K562 (cell line): ENCODE data around the gene PRKAA1. TPM values are rescaled to one million over a fixed set of nuclear protein-coding genes. Genes with fewer than 3 reads are reported as not detected.

Experiments used
- ARHGAP35 ChIP-seq: fragments of 450-650 bp; IDR thresholded peaks from 2 replicates; pipeline ENCODE4 v1.6.1; 2018; ENCODE audit not compliant: partially characterized antibody
- CTBP1 ChIP-seq: fragments of 450-650 bp; IDR thresholded peaks from 2 replicates; pipeline ENCODE4 v1.6.1; 2016; ENCODE audit warnings: borderline replicate concordance
- CXXC5 ChIP-seq: fragments of 250-450 bp; sonication (Bioruptor Pico); IDR thresholded peaks from 2 replicates; pipeline ENCODE4 v1.8.0; 2022; ENCODE audit warnings: inconsistent platforms, mild to moderate bottlenecking, moderate library complexity
- ELF1 ChIP-seq: fragments of 200-800 bp; sonication (Bioruptor generic); IDR thresholded peaks from 2 replicates; pipeline ENCODE4 v1.6.1; 2016; ENCODE audit warnings: missing genetic modification characterization, missing compliant biosample characterization
- FIP1L1 ChIP-seq: fragments of 200-400 bp; formaldehyde crosslinking; IDR thresholded peaks from 2 replicates; pipeline ENCODE4 v1.6.1; 2018; ENCODE audit warnings: mild to moderate bottlenecking, low read depth, low read length; ENCODE audit not compliant: poor library complexity, severe bottlenecking
- KHSRP ChIP-seq: fragments of 450-650 bp; IDR thresholded peaks from 2 replicates; pipeline ENCODE4 v1.6.1; 2017
- MTA1 ChIP-seq: fragments of 450-650 bp; IDR thresholded peaks from 2 replicates; pipeline ENCODE4 v1.6.1; 2017; ENCODE audit warnings: borderline replicate concordance
- POLR2A ChIP-seq: fragments of 450-650 bp; conservative IDR thresholded peaks from 2 replicates; pipeline ENCODE4 v1.6.1; 2016
- RBBP5 ChIP-seq: fragments of 200-600 bp; sonication (generic); IDR thresholded peaks from 2 replicates; pipeline ENCODE4 v1.6.1; 2012; ENCODE audit warnings: borderline replicate concordance, mild to moderate bottlenecking, low read length, control low read depth, inconsistent platforms; ENCODE audit not compliant: insufficient read depth, poor library complexity, severe bottlenecking
- RBM39 ChIP-seq: fragments of 200-400 bp; formaldehyde crosslinking; optimal IDR thresholded peaks from 2 replicates; pipeline ENCODE3; 2018; ENCODE audit warnings: low read depth, low read length
- SMAD1 ChIP-seq: fragments of 150-350 bp; IDR thresholded peaks from 2 replicates; pipeline ENCODE4 v1.6.1; 2014; ENCODE audit warnings: low read length, low read depth; ENCODE audit not compliant: partially characterized antibody
- SRSF9 ChIP-seq: fragments of 200-400 bp; formaldehyde crosslinking; IDR thresholded peaks from 2 replicates; pipeline ENCODE4 v1.6.1; 2017; ENCODE audit warnings: low read depth, low read length, borderline replicate concordance
- STAT5A ChIP-seq: IDR thresholded peaks from 2 replicates; pipeline ENCODE4 v1.6.1; 2012; ENCODE audit warnings: low read length, inconsistent platforms, borderline replicate concordance
- U2AF1 ChIP-seq: fragments of 200-400 bp; formaldehyde crosslinking; optimal IDR thresholded peaks from 2 replicates; pipeline ENCODE3; 2017; ENCODE audit warnings: mild to moderate bottlenecking, low read depth, low read length, moderate library complexity
- ZKSCAN3 ChIP-seq: fragments of 250-450 bp; sonication (Bioruptor Pico); IDR thresholded peaks from 2 replicates; pipeline ENCODE4 v1.4.0; 2020
- ZNF239 ChIP-seq: fragments of 250-450 bp; sonication (Bioruptor Pico); IDR thresholded peaks from 2 replicates; pipeline ENCODE4 v1.4.0; 2020; ENCODE audit warnings: mild to moderate bottlenecking
- polyA plus RNA-seq, 8 experiments: library from polyadenylated mRNA; depleted of rRNA in 4 of 8; stranded (reverse) in 5 of 8; unstranded in 3 of 8; fragments of >200 nt; fragmentation: Nextera tagmentation in 2 of 8; fragmentation: Illumina TruSeq in 1 of 8; extraction: Ambion mirVana in 2 of 8; extraction: Trizol in 1 of 8; gene quantifications; 2 replicates each; pipeline versions ENCODE4 v1.2.1 to v1.2.3, GENCODE V29; 2011 to 2014; ENCODE audit warnings: inconsistent platforms in 1 of 8, missing spikeins in 1 of 8
- total RNA-seq, 7 experiments: library from RNA; depleted of rRNA in 6 of 7; stranded (reverse); fragments of >200 nt in 6 of 7; fragmentation: Illumina TruSeq in 2 of 7; extraction: Trizol in 2 of 7; gene quantifications; 2 replicates each; pipeline versions ENCODE4 v1.2.1 to v1.2.3, GENCODE V29; 2011 to 2021; ENCODE audit warnings: low replicate concordance in 1 of 7
- TF ChIP-seq, protein P1 (sequence below): fragments of 250-450 bp; sonication (Bioruptor Pico); IDR thresholded peaks from 2 replicates; pipeline ENCODE4 v1.5.0; 2020; ENCODE audit warnings: mild to moderate bottlenecking, borderline replicate concordance
- TF ChIP-seq, protein P2 (sequence below): IDR thresholded peaks from 3 replicates; pipeline ENCODE4 v1.6.1; 2011; ENCODE audit warnings: borderline replicate concordance, mild to moderate bottlenecking, moderate library complexity; ENCODE audit not compliant: insufficient read length; ENCODE audit errors: extremely low read depth
- TF ChIP-seq, protein P3 (sequence below): fragments of 250-450 bp; sonication (Bioruptor Pico); IDR thresholded peaks from 2 replicates; pipeline ENCODE4 v1.5.0; 2021; ENCODE audit warnings: mild to moderate bottlenecking, moderate library complexity

Gene PRKAA1
- total and polyA plus RNA-seq, 9 of the 15 experiments (the other 6 are each of a cell fraction or from before 2014, with no cell fraction given), result 24.5 to 84.0 (median 51.4) TPM

DNA sequence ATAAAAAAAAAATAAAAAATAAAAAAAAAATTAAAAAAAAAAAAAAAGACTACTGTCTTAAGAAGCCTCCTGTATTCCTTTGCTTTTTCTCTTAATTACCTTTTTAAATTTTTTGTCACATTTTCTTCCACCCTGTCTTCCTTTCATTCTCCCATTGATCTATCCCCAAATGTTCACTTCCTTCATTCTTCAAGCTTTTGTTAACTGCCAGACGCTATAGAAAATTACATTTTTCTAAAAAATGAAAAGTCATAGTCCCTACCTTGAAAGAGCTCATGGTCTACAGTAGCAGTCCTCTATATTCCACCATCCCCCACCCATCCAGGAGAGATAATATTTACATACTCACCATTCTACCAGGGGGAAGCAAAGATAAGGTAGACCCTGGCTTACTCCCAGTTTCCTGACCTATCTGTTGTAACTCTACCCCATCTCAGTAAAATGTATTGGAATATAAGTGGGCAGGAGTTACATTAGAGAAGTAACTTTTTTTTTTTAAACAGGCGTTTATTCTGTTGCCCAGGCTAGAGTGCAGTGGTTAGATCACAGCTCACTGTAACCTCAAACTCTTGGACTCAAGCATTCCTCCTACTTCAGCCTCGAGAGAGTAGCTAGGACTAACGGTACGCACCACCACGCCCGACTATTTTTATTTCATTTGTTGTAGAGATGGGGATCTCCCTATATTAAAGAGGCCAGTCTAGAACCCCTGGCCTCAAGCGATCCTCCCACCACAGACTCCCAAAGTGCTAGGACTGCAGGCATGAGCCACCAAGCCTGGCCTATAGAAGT is 3.8 kb upstream of the PRKAA1 start (continued):
- TF ChIP-seq, protein P1, sequence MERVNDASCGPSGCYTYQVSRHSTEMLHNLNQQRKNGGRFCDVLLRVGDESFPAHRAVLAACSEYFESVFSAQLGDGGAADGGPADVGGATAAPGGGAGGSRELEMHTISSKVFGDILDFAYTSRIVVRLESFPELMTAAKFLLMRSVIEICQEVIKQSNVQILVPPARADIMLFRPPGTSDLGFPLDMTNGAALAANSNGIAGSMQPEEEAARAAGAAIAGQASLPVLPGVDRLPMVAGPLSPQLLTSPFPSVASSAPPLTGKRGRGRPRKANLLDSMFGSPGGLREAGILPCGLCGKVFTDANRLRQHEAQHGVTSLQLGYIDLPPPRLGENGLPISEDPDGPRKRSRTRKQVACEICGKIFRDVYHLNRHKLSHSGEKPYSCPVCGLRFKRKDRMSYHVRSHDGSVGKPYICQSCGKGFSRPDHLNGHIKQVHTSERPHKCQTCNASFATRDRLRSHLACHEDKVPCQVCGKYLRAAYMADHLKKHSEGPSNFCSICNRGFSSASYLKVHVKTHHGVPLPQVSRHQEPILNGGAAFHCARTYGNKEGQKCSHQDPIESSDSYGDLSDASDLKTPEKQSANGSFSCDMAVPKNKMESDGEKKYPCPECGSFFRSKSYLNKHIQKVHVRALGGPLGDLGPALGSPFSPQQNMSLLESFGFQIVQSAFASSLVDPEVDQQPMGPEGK, result no peak
- TF ChIP-seq CXXC5 (CRISPR knock-in tag) (no peak), KHSRP (0 out of 2 replicates have a peak, but pooled peaks have one; percentile 43), U2AF1 (no peak), ARHGAP35 (no peak), SRSF9 (no peak), FIP1L1 (no peak), ELF1 (tag) (no peak), STAT5A (peak; percentile 84), ZNF239 (CRISPR knock-in tag) (no peak), CTBP1 (peak; percentile 57), POLR2A (peak; percentile 58), MTA1 (peak; percentile 85), ZKSCAN3 (CRISPR knock-in tag) (no peak), RBM39 (no peak), SMAD1 (no peak), RBBP5 (no peak)
- TF ChIP-seq, protein P2, sequence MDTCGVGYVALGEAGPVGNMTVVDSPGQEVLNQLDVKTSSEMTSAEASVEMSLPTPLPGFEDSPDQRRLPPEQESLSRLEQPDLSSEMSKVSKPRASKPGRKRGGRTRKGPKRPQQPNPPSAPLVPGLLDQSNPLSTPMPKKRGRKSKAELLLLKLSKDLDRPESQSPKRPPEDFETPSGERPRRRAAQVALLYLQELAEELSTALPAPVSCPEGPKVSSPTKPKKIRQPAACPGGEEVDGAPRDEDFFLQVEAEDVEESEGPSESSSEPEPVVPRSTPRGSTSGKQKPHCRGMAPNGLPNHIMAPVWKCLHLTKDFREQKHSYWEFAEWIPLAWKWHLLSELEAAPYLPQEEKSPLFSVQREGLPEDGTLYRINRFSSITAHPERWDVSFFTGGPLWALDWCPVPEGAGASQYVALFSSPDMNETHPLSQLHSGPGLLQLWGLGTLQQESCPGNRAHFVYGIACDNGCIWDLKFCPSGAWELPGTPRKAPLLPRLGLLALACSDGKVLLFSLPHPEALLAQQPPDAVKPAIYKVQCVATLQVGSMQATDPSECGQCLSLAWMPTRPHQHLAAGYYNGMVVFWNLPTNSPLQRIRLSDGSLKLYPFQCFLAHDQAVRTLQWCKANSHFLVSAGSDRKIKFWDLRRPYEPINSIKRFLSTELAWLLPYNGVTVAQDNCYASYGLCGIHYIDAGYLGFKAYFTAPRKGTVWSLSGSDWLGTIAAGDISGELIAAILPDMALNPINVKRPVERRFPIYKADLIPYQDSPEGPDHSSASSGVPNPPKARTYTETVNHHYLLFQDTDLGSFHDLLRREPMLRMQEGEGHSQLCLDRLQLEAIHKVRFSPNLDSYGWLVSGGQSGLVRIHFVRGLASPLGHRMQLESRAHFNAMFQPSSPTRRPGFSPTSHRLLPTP, result no peak
- TF ChIP-seq, protein P3, sequence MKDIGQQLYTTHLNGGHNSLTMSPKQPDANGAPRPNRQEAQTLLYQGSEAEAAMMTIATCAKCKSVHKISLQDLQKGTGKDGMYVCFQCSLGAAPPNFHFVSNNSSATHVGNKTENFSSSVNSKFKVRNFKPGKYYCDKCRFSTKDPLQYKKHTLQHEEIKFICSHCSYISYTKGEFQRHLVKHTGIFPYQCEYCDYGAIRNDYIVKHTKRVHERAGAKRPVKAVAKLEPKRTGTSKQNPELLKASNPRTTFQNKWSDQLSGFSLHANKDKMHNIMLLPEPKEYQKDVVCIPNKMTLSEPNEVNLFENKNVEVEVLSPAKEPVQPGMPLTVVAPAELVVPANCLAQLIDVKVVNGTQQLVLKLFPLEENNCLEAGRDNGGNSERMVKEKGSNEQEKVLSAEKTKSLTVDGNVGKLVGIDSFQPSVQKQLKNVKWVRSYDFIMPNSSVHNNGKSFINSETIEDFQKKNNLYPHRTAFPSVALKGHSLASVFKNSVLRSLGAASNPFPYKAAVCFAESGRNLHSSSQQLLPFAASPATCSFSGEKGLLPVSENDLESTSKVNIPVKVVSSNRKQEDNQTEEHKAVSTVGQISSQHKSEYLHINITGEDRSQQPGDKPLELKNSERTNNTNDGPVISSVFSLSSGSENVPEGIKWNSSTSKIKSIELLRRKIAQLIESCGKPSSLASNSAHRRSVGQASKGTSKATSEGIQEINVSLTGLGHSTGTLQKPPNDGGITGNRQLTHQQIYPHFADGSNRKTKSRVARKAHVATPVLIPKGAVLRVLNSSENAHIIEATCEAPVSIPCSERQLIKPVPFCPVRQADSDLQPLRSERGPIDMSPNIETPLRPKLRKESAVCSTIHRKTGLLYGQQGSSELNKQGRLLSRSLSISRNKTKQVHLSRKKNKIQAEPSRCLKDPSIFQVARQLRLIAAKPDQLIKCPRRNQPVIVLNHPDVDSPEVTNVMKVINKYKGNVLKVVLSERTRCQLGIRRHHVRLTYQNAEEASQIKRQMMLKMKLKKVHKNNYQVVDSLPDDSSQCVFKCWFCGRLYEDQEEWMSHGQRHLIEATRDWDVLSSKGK (CRISPR knock-in tag), result no peak
